Measurements from ENCODE around the gene SGTA. TPM values are rescaled to one million over a fixed set of nuclear protein-coding genes. Genes with fewer than 3 reads are reported as not detected.

The SGTA gene
- total and polyA plus RNA-seq, 9 of the 15 experiments (the other 6 are each of a cell fraction or from before 2014, with no cell fraction given): 1.4 to 110 (median 49.9) TPM

- H3K4me3 ChIP-seq: no peak overlapping the region
- BruUV-seq (replicated peaks): TSS peak; percentile 34
- H3K4me2 ChIP-seq (ENCODE audit: insufficient read depth, low read length): no peak overlapping the region
- ATAC-seq: no peak
- TF ChIP-seq POLR2G (IDR thresholded peaks at IDR 0.05; ENCODE audit: low read depth, low read length) (peak; percentile 16; the same call in 1 of the 2 replicates), ZNF583 (CRISPR knock-in tag; IDR thresholded peaks at IDR 0.05) (no peak), THRAP3 (IDR thresholded peaks at IDR 0.05; ENCODE audit: borderline replicate concordance) (no peak), RBFOX2 (IDR thresholded peaks at IDR 0.05; ENCODE audit: low read depth, low read length) (peak; percentile 31; the same call in 1 of the 2 replicates)
- H3K9ac ChIP-seq (ENCODE audit: insufficient read depth in 1 of 2, low read depth in 2 of 2, low read length in 2 of 2): no peak overlapping the region
- H3K9me1 ChIP-seq (ENCODE audit: control insufficient read depth, insufficient read depth, low read length): no peaks in the 10 kb centered on the region
- no peak overlapping the region for H3K27ac ChIP-seq (ENCODE audit: extremely low read depth, low read depth, low read length)
- DNase-seq (ENCODE audit: extremely low read depth in 1 of 4, low spot score in 3 of 4): no peak
- no peaks in the 10 kb centered on the region for H3K79me2 ChIP-seq (ENCODE audit: control insufficient read depth, insufficient read depth, low read length)
- no peaks in the 10 kb centered on the region for H3K27me3 ChIP-seq (ENCODE audit: control insufficient read depth in 2 of 2, insufficient read depth in 2 of 2, low read length in 2 of 2)
- peaks cover 0 to 15% of the 10 kb centered on the region in 2 experiments; a peak in 2 of 5 replicates for H3K4me1 ChIP-seq (replicated peaks in 1 of 2; ENCODE audit: control insufficient read depth in 2 of 2, insufficient read depth in 2 of 2, low read length in 2 of 2)
- H2AFZ ChIP-seq (ENCODE audit: low read depth, low read length): no peak overlapping the region
- intact Hi-C loops (cut with micrococcal nuclease): no loop called here
- H3K9me3 ChIP-seq (replicated peaks; ENCODE audit: control insufficient read depth, insufficient read depth, low read depth, low read length): no peaks in the 10 kb centered on the region
- H3K36me3 ChIP-seq (ENCODE audit: control insufficient read depth, insufficient read depth, low read length): peaks cover 94% of the 10 kb centered on the region; the same call in 2 of the 3 replicates
- in situ Hi-C loops (cut with MboI): no loop called here
- POLR2A ChIA-PET: no interaction called here
- CTCF ChIA-PET (ENCODE audit: low intra/inter-chr PET ratio): no interaction called here
- FAIRE-seq: no peak
- no peaks in the 10 kb centered on the region for H4K20me1 ChIP-seq (replicated peaks; ENCODE audit: control insufficient read depth, insufficient read depth, low read length)
- 97% methylated on average over 46 of the region's 56 CpGs for WGBS (ENCODE audit: insufficient coverage, low coverage, missing lambda C conversion rate)
These were observed 24.5 kb upstream of the SGTA start for GRCh38 chr19:2807379-2808128.

All from K562 (cell line).